ENCODE measurements around the gene MECP2.
"Not testable (repeated sequence)": the region's sequence is repeated elsewhere in the genome, so short reads cannot be mapped to it uniquely, and the experiment has no call there.

Gene MECP2

GRCh38 chrX:154014429-154015380 lies 82.8 kb downstream of the MECP2 start:
- DNase-seq = no peak

- peak; percentile 38 for DNase-seq
These were observed 83.7 kb downstream of the MECP2 start for GRCh38 chrX:154013614-154014360.

- DNase-seq = no peak
These were observed 84.5 kb downstream of the MECP2 start for GRCh38 chrX:154013001-154013421.

GRCh38 chrX:154012336-154012991 lies 85.1 kb downstream of the MECP2 start:
- DNase-seq = no peak

GRCh38 chrX:154011376-154012335 lies 85.9 kb downstream of the MECP2 start:
- DNase-seq = no peak

DNA sequence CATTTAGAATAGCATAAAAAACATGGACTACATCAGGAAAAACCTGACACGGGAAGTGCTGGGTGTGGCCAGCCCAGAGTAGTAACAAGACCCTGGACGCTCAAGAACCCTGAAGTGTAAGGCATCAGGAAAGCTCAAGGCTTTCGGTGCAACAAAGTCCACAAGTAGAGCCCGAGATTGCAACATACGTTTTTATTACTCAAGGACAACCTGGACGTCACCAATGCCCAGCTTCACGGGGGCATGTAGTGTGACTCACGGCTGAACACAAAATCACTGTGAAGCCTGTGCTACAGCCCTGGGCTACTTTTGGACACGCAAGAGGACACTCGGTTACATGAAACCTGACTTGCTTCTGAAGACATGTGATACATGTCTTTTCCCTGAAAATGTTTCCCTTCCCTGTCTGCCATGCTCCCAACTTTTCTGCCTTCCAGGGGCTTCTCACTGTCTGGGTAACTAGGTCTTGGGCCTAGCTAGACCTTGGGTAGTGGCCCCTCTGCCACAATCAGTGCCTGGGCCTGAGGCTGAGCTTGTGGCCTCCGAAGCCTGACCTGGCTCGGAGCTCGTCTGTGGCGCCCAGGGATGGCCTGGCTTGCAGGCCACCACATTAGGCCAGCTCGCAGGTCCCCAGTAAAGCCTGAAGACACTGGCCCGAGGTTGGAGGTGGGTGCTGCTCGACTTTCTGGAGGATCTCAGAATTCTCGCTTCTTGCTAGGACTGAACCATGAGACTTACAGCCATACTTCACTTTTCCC lies 87.0 kb downstream of the MECP2 start:
- no peak for DNase-seq

- DNase-seq = no peak
These were observed 89.0 kb downstream of the MECP2 start for GRCh38 chrX:154008521-154008920.

DNA sequence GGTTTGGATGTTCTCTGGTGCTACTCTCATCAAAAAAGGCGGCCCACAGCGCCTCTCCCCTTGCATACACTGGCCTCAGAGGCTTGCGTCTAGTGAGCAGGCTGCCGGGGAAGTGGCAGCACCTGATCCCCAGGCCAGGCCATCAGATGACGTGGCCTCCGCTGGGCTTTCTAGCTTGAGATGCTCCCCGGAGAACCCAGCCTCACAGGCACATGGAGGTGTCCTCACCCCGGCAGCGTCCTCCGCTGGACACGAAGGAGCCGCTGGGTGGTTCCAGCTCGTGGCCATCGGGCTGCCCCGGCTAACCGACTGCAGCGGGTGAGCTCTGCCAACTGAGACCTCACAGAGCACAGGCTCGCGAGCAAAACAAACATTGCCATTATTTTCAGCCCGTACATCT lies 90.6 kb downstream of the MECP2 start:
- no peak for DNase-seq

- DNase-seq = no peak
These were observed 93.2 kb downstream of the MECP2 start for GRCh38 chrX:154004315-154004714.

DNA sequence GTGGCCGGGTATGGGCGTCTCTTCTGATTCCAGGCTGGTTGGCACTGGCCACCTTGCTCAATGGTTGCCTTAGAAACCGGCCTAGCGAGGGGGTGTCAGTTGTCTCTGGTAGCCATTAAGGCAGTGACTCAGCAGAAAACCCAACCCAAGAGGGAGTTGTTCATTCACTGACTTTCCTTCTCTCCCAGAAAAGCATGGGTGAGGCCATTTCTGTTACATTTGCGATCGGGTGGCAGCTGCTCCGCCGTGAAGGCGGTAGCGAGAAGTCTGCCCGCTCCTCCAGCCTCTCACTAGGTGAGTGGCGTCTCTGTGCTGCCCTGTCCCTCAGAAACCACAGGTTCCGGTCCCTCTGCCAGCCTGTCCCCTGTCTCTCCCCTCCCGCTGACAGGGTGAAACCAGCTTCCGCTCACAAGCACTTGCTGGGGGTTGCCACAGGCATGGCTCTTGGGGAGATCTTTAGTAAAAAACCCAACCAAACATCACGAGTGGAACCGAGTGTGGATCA lies 95.2 kb downstream of the MECP2 start:
- peak; percentile 67 for DNase-seq

GRCh38 chrX:154000051-154000450 lies 97.5 kb downstream of the MECP2 start:
- DNase-seq = no peak

DNA sequence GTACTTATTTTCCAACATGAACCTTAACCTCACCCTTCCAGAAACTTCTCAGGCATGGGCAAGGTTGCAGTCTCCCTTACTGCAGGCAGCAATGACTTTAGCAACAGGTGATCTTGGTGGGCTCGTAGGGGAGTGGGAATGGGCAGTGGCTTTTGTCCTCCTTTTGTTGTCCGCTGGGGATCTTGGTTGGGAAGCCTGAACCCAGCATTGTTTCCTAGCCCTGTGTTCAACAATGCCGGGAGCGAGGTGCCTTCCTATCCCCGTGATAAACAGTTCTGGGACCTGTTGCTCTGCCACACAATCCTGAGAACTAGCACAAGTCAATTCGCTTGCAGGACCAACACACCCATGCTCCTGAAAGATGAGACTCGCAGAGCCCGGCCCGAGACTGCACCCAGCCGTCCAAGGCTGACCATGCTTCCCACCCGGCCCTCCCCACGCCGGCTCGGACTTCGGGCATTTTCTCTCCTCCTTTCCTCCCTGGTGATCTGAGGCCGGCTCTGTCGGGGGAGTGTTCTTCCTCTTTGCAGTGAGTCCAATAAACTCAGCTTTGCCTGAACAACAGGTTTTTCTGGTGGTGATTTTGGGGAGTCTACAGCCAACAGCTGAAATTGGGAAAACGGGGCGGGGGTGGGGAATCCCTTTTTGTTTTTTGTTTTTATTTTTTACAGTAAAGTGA lies 98.0 kb downstream of the MECP2 start:
- DNase-seq = no peak

- DNase-seq = no peak
These were observed 102.0 kb downstream of the MECP2 start for GRCh38 chrX:153995504-153995903.

DNA sequence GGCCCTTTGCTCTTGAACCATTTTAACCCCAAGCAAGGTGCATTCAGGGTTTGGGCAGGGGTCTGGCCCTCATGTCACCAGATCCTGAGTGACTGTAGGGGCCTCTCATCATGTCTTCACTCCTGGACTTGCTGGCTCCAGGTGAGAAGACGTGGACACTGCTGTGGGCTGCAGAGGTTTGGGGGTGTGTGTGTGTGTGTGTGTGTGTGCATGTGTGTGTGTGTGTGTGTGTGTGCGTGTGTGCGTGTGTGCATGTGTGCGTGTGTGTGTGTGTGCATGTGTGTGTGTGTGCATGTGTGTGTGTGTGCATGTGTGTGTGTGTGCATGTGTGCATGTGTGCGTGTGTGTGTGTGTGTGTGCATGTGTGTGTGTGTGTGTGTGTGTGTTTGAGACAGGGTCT lies 103.1 kb downstream of the MECP2 start:
- DNase-seq = not testable (repeated sequence)

GRCh38 chrX:153993978-153994377 lies 103.5 kb downstream of the MECP2 start:
- no peak for DNase-seq

DNA sequence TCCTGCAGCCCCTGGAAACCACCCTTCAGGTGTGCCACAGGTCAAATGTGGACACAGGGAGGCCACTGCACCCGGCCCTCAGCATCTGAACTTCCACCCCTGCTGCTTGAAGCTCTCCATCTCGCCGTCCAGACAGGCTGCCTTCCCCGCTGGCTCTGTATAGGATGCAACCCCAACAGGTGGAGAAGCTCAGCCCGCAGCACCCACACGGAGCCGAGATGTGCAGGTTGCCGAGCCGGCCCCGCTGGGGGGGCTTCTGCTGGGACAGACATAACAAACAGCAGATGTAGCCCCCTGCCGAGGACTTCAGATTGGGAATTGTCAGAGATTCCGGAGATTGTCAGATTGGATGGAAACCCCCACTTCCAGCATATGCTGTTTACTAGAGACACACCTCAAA lies 104.4 kb downstream of the MECP2 start:
- no peak for DNase-seq

- DNase-seq = no peak
These were observed 105.3 kb downstream of the MECP2 start for GRCh38 chrX:153992180-153992579.

DNA sequence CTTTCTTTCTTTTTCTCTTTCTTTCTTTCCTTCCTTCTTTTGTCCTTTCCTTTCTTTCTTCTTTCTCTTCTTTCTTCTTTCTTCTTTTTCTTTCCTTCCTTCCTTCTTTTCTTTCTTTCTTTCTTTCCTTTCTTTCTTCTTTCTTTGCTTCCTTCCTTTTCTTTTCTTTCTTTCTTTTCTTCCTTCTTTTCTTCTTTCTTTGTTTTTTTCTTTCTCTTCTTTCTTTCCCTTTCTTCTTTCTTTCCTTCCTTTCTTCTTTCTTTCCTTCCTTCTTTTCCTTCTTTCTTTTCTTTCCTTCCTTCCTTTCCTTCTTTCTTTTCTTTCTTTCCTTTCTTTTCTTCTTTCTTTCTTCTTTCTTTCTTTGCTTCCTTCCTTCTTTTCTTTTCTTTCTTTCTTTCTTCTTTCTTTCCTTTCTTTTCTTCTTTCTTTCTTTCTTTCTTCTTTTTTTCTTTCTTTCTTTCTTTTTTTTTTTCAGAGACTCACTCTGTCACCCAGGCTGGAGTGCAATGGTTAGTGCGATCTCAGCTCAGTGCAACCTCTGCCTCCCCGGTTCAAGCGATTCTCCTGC lies 106.4 kb downstream of the MECP2 start:
- DNase-seq = no peak

DNA sequence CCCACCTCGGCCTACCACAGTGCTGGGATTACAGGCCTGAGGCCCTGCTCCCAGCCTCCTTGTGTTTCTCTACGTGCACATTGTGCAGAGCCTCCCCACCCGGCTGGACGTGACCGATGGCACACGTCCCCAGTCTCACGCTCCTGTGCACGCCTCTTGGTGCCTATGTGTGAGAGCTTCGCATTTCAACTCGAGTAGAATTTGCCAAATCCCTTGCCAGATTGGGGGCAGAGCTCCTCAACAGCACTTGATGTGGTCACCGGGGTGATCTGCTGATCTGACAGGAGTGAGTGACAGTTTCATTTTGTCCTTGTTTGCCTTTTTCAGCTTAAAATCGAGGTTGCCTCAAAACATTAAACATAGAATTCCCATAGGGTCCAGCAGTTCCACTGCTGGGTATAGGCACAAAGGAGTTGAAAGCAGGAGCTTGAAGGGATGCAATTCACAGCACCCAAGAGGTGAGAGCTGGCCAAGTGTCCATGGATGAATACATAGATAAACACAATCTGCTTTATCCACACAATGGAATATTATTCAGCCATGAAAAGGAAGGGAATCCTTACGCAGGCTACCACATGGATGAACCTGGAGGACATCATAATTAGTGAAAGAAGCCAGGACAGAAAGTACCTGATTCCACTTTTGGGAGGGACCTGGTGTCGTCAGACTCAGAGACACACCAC lies 107.4 kb downstream of the MECP2 start:
- no peak for DNase-seq

DNA sequence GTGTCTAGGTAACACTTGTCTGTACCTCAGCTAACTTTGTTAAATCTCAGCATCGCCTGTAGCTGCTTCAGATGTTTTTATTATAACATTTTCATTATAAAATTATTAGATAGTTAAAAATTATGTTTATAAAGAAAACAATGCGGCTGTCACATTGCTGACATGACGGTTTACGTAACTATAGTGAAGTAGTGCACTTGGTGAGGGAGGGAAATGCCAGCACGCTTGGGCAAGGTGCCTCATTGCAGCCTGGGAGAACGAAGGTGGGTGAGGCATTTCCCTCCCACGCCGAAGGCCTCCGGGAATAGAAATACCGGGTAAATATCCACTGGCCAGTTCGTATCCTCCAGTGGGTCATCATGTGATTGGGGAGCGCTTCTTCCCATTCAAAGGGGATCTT lies 109.0 kb downstream of the MECP2 start:
- no peak for DNase-seq
